ENCODE data around the gene RNASET2. TPM values are rescaled to one million over a fixed set of nuclear protein-coding genes. Genes with fewer than 3 reads are reported as not detected.

Gene RNASET2
- total RNA-seq, 4 donors from 2014 or later: 29.1 to 56.7 (median 41.2) TPM

- Histone ChIP-seq H3K4me3 (no peak overlapping the region), H3K9me3 (no peaks in the 10 kb centered on the region)
These were observed 3.7 kb upstream of the RNASET2 start for GRCh38 chr6:166959911-166960608.

GRCh38 chr6:166958926-166959861, 2.8 kb upstream of the RNASET2 start:
- Histone ChIP-seq H3K4me3 (no peak overlapping the region), H3K36me3 (no peaks in the 10 kb centered on the region), H3K4me1 (peaks cover 7 to 45% (median 9%) of the 10 kb centered on the region in 3 donors), H3K9me3 (no peaks in the 10 kb centered on the region), H3K27me3 (no peaks in the 10 kb centered on the region), H3K27ac (peak overlapping the region; percentile 14 to 89 (median 66))
- intact Hi-C loops (cut with DNase I): no loop called here
- DNase-seq: no peak
- 61 to 74% methylated on average over 12 to 13 of the region's 13 CpGs for WGBS, 2 donors
- TF ChIP-seq POLR2A (IDR thresholded peaks at IDR 0.05) (peak in 1 of 4 donors; percentile 60), CTCF (IDR thresholded peaks at IDR 0.05) (no peak)

More at GRCh38 chr6:166959911-166960608, 3.7 kb upstream of the RNASET2 start:
- no peaks in the 10 kb centered on the region for H3K36me3 ChIP-seq
- H3K27ac ChIP-seq: peak overlapping the region in 2 of 4 donors; percentile 14 to 89
- 64 to 65% methylated on average over 9 of the region's 9 CpGs for WGBS, 2 donors
- intact Hi-C loops (cut with DNase I): no loop called here
- no peaks in the 10 kb centered on the region for H3K27me3 ChIP-seq
- H3K4me1 ChIP-seq: peaks cover 7 to 36% (median 9%) of the 10 kb centered on the region in 3 donors
- no peak for DNase-seq
- TF ChIP-seq POLR2A (IDR thresholded peaks at IDR 0.05) (no peak), CTCF (IDR thresholded peaks at IDR 0.05) (no peak)

- peak overlapping the region in 1 of 4 donors; percentile 92 for H3K4me3 ChIP-seq
- H3K4me1 ChIP-seq: peaks cover 7 to 51% (median 9%) of the 10 kb centered on the region in 3 donors
- no peaks in the 10 kb centered on the region for H3K27me3 ChIP-seq
- intact Hi-C loops (cut with DNase I): no loop called here
- peak overlapping the region in 3 of 4 donors; percentile 86 to 93 (median 89) for H3K27ac ChIP-seq
- H3K9me3 ChIP-seq: no peaks in the 10 kb centered on the region
- peaks cover 0 to under 1% (median 0%) of the 10 kb centered on the region in 3 donors for H3K36me3 ChIP-seq
- DNase-seq: no peak
- no peak for TF ChIP-seq POLR2A (IDR thresholded peaks at IDR 0.05)
- WGBS, 2 donors: 78 to 91% methylated on average over 5 of the region's 5 CpGs
These were observed 1.4 kb upstream of the RNASET2 start for GRCh38 chr6:166957805-166958076.

GRCh38 chr6:166957087-166957804, 896 bp upstream of the RNASET2 start:
- no peaks in the 10 kb centered on the region for H3K27me3 ChIP-seq
- peaks cover 0 to 5% (median 0%) of the 10 kb centered on the region in 3 donors for H3K36me3 ChIP-seq
- WGBS, 2 donors: 12 to 17% methylated on average over 13 to 15 of the region's 26 CpGs
- intact Hi-C loops (cut with DNase I): no loop called here
- H3K4me1 ChIP-seq: peaks cover 7 to 51% (median 9%) of the 10 kb centered on the region in 3 donors
- DNase-seq: peak; percentile 13
- H3K27ac ChIP-seq: peak overlapping the region; percentile 85 to 93 (median 88)
- peak overlapping the region; percentile 64 to 95 (median 94) for H3K4me3 ChIP-seq
- no peaks in the 10 kb centered on the region for H3K9me3 ChIP-seq
- TF ChIP-seq CTCF (IDR thresholded peaks at IDR 0.05) (no peak), POLR2A (IDR thresholded peaks at IDR 0.05) (peak in 1 of 4 donors; percentile 21)

GRCh38 chr6:166955865-166956443, 396 bp downstream of the RNASET2 start:
- Histone ChIP-seq H3K4me1 (peaks cover 7 to 52% (median 9%) of the 10 kb centered on the region in 3 donors), H3K4me3 (peak overlapping the region; percentile 64 to 95 (median 94)), H3K36me3 (peaks cover 0 to 12% (median 0%) of the 10 kb centered on the region in 3 donors), H3K27ac (peak overlapping the region; percentile 85 to 93 (median 88)), H3K27me3 (no peaks in the 10 kb centered on the region), H3K9me3 (no peaks in the 10 kb centered on the region)
- TF ChIP-seq CTCF (IDR thresholded peaks at IDR 0.05) (no peak), POLR2A (IDR thresholded peaks at IDR 0.05) (no peak)
- DNase-seq: no peak
- WGBS, 2 donors: 0 to 17% methylated on average over 1 of the region's 54 CpGs
- intact Hi-C loops (cut with DNase I): no loop called here
